ENCODE measurements around the gene PRMT7. TPM values are rescaled to one million over a fixed set of nuclear protein-coding genes. Genes with fewer than 3 reads are reported as not detected.

The PRMT7 gene
- polyA plus RNA-seq, 1 donor from 2014 or later: 203 TPM

DNA sequence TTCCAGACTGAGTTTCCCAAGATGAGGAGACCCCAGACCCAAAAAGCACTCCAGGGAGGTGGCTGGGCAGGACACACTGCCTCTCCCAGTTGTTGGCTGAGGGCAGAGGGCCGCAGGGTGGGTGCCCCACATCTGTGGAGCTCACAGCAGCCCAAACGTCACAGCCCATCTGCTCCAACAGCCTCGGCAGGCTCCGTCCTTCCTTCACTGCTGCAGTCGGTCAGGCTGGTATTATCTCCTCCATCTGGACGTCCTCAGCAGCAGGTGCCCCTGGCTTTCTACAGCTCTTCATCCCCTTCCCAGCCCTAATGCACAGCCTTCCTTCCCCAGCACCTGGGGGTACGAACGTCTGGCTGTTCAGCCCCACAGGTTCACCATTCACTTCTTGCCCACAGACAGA lies 55.2 kb downstream of the PRMT7 start:
- no peaks in the 10 kb centered on the region for H3K27me3 ChIP-seq (ENCODE audit: insufficient read depth, low read depth, low read length)
- no peaks in the 10 kb centered on the region for H3K9me3 ChIP-seq (ENCODE audit: low read length)
- H3K9ac ChIP-seq (ENCODE audit: low read length): no peak overlapping the region
- no peaks in the 10 kb centered on the region for H4K20me1 ChIP-seq (ENCODE audit: insufficient read depth)
- TF ChIP-seq MXI1 (conservative IDR thresholded peaks at IDR 0.05; ENCODE audit: poor library complexity, severe bottlenecking) (no peak), POLR2AphosphoS5 (IDR thresholded peaks at IDR 0.05) (no peak), RAD21 (conservative IDR thresholded peaks at IDR 0.05) (no peak), SMC3 (conservative IDR thresholded peaks at IDR 0.05; ENCODE audit: poor library complexity) (no peak), EP300 (conservative IDR thresholded peaks at IDR 0.05; ENCODE audit: poor library complexity, severe bottlenecking) (no peak), TAF1 (IDR thresholded peaks at IDR 0.05; ENCODE audit: low read depth) (no peak), EZH2 (IDR thresholded peaks at IDR 0.05; ENCODE audit: borderline replicate concordance, insufficient read depth, low read length, poor library complexity, severe bottlenecking) (no peak)
- TF ChIP-seq, protein P1, sequence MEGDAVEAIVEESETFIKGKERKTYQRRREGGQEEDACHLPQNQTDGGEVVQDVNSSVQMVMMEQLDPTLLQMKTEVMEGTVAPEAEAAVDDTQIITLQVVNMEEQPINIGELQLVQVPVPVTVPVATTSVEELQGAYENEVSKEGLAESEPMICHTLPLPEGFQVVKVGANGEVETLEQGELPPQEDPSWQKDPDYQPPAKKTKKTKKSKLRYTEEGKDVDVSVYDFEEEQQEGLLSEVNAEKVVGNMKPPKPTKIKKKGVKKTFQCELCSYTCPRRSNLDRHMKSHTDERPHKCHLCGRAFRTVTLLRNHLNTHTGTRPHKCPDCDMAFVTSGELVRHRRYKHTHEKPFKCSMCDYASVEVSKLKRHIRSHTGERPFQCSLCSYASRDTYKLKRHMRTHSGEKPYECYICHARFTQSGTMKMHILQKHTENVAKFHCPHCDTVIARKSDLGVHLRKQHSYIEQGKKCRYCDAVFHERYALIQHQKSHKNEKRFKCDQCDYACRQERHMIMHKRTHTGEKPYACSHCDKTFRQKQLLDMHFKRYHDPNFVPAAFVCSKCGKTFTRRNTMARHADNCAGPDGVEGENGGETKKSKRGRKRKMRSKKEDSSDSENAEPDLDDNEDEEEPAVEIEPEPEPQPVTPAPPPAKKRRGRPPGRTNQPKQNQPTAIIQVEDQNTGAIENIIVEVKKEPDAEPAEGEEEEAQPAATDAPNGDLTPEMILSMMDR (IDR thresholded peaks at IDR 0.05; ENCODE audit: poor library complexity, severe bottlenecking): no peak
- TF ChIP-seq, protein P2, sequence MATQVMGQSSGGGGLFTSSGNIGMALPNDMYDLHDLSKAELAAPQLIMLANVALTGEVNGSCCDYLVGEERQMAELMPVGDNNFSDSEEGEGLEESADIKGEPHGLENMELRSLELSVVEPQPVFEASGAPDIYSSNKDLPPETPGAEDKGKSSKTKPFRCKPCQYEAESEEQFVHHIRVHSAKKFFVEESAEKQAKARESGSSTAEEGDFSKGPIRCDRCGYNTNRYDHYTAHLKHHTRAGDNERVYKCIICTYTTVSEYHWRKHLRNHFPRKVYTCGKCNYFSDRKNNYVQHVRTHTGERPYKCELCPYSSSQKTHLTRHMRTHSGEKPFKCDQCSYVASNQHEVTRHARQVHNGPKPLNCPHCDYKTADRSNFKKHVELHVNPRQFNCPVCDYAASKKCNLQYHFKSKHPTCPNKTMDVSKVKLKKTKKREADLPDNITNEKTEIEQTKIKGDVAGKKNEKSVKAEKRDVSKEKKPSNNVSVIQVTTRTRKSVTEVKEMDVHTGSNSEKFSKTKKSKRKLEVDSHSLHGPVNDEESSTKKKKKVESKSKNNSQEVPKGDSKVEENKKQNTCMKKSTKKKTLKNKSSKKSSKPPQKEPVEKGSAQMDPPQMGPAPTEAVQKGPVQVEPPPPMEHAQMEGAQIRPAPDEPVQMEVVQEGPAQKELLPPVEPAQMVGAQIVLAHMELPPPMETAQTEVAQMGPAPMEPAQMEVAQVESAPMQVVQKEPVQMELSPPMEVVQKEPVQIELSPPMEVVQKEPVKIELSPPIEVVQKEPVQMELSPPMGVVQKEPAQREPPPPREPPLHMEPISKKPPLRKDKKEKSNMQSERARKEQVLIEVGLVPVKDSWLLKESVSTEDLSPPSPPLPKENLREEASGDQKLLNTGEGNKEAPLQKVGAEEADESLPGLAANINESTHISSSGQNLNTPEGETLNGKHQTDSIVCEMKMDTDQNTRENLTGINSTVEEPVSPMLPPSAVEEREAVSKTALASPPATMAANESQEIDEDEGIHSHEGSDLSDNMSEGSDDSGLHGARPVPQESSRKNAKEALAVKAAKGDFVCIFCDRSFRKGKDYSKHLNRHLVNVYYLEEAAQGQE (IDR thresholded peaks at IDR 0.05; ENCODE audit: borderline replicate concordance): no peak
- H3K27ac ChIP-seq (ENCODE audit: low read length): no peak overlapping the region
- no peak overlapping the region for H3K4me2 ChIP-seq (ENCODE audit: low read length)
- no peaks in the 10 kb centered on the region for H3K79me2 ChIP-seq (replicated peaks; ENCODE audit: insufficient read depth, low read length)
- no peaks in the 10 kb centered on the region for H3K9me2 ChIP-seq (ENCODE audit: insufficient read depth, low read length)
- H2AFZ ChIP-seq (ENCODE audit: low read depth, low read length): no peak overlapping the region
- no peak overlapping the region for H3K4me3 ChIP-seq (ENCODE audit: low read length)
- no peaks in the 10 kb centered on the region for H3F3A ChIP-seq (ENCODE audit: insufficient read depth, low read length, poor library complexity, severe bottlenecking)
- no peaks in the 10 kb centered on the region for H3K36me3 ChIP-seq (ENCODE audit: insufficient read depth, low read length)

DNA sequence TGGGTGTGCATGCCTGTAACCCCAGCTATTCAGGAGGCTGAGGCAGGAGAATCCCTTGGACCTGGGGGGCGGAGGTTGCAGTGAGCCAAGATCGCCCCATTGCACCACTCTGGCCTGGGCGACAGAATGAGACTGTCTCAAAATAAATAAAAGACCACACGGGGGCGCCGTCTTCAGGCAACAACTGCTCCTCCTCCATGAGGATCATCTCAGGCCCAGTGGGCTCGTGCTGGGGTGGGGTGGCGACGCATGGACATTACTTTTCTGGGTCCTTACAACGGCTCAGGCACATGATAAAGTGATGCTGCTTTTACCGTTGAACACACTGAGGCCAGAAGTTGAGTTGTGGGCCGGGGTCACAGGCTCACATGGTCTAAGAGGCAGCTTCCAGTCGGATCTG lies 56.2 kb downstream of the PRMT7 start:
- Histone ChIP-seq H2AFZ (ENCODE audit: low read depth, low read length) (no peak overlapping the region), H3K36me3 (ENCODE audit: insufficient read depth, low read length) (no peaks in the 10 kb centered on the region), H3K4me3 (ENCODE audit: low read length) (no peak overlapping the region), H3K9me2 (ENCODE audit: insufficient read depth, low read length) (no peaks in the 10 kb centered on the region), H4K20me1 (ENCODE audit: insufficient read depth) (no peaks in the 10 kb centered on the region), H3K9me3 (ENCODE audit: low read length) (no peaks in the 10 kb centered on the region), H3K27ac (ENCODE audit: low read length) (no peak overlapping the region), H3K27me3 (ENCODE audit: insufficient read depth, low read depth, low read length) (no peaks in the 10 kb centered on the region), H3F3A (ENCODE audit: insufficient read depth, low read length, poor library complexity, severe bottlenecking) (no peaks in the 10 kb centered on the region), H3K79me2 (replicated peaks; ENCODE audit: insufficient read depth, low read length) (no peaks in the 10 kb centered on the region), H3K9ac (ENCODE audit: low read length) (no peak overlapping the region), H3K4me2 (ENCODE audit: low read length) (no peak overlapping the region)
- TF ChIP-seq, protein P2 (IDR thresholded peaks at IDR 0.05; ENCODE audit: borderline replicate concordance): no peak
- TF ChIP-seq TAF1 (IDR thresholded peaks at IDR 0.05; ENCODE audit: low read depth): no peak
- TF ChIP-seq MXI1 (conservative IDR thresholded peaks at IDR 0.05; ENCODE audit: poor library complexity, severe bottlenecking): no peak
- TF ChIP-seq EP300 (conservative IDR thresholded peaks at IDR 0.05; ENCODE audit: poor library complexity, severe bottlenecking): no peak
- TF ChIP-seq, protein P1 (IDR thresholded peaks at IDR 0.05; ENCODE audit: poor library complexity, severe bottlenecking): peak; percentile 52
- TF ChIP-seq SMC3 (conservative IDR thresholded peaks at IDR 0.05; ENCODE audit: poor library complexity): peak; percentile 54
- peak; percentile 53 for TF ChIP-seq RAD21 (conservative IDR thresholded peaks at IDR 0.05)
